ENCODE measurements around the gene ACVR1C.

The ACVR1C gene

GRCh38 chr2:157611726-157612125 lies 16.9 kb downstream of the ACVR1C start:
- H3K36me3 ChIP-seq (replicated peaks; ENCODE audit: insufficient read depth, low read length): no peaks in the 10 kb centered on the region
- TF ChIP-seq EZH2 (optimal IDR thresholded peaks at IDR 0.05; ENCODE audit: low read depth, low read length) (no peak), EZH2phosphoT487 (IDR thresholded peaks at IDR 0.05; ENCODE audit: low read length) (no peak)
- TF ChIP-seq, protein P1, sequence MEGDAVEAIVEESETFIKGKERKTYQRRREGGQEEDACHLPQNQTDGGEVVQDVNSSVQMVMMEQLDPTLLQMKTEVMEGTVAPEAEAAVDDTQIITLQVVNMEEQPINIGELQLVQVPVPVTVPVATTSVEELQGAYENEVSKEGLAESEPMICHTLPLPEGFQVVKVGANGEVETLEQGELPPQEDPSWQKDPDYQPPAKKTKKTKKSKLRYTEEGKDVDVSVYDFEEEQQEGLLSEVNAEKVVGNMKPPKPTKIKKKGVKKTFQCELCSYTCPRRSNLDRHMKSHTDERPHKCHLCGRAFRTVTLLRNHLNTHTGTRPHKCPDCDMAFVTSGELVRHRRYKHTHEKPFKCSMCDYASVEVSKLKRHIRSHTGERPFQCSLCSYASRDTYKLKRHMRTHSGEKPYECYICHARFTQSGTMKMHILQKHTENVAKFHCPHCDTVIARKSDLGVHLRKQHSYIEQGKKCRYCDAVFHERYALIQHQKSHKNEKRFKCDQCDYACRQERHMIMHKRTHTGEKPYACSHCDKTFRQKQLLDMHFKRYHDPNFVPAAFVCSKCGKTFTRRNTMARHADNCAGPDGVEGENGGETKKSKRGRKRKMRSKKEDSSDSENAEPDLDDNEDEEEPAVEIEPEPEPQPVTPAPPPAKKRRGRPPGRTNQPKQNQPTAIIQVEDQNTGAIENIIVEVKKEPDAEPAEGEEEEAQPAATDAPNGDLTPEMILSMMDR (IDR thresholded peaks at IDR 0.05; ENCODE audit: low read length): no peak
- no peaks in the 10 kb centered on the region for H3K4me1 ChIP-seq (ENCODE audit: low read length)
- H3F3A ChIP-seq (ENCODE audit: insufficient read depth, low read length): no peaks in the 10 kb centered on the region
- H3K9ac ChIP-seq (ENCODE audit: low read length): no peak overlapping the region
- H3K9me3 ChIP-seq (replicated peaks; ENCODE audit: insufficient read depth, low read length): no peaks in the 10 kb centered on the region
- no peak overlapping the region for H3K4me3 ChIP-seq (ENCODE audit: low read length)
- DNase-seq: no peak
- H3K9me2 ChIP-seq (replicated peaks; ENCODE audit: insufficient read depth, low read length): no peaks in the 10 kb centered on the region
- H3K79me2 ChIP-seq (ENCODE audit: low read length): no peaks in the 10 kb centered on the region
- no peak overlapping the region for H2AFZ ChIP-seq (ENCODE audit: low read length)
- no peaks in the 10 kb centered on the region for H3K27me3 ChIP-seq (replicated peaks; ENCODE audit: insufficient read depth, low read length)
- H3K4me2 ChIP-seq (ENCODE audit: low read depth, low read length): no peak overlapping the region
- no peaks in the 10 kb centered on the region for H4K20me1 ChIP-seq (ENCODE audit: insufficient read depth, low read length)
- no peak overlapping the region for H3K27ac ChIP-seq (ENCODE audit: low read length)

DNA sequence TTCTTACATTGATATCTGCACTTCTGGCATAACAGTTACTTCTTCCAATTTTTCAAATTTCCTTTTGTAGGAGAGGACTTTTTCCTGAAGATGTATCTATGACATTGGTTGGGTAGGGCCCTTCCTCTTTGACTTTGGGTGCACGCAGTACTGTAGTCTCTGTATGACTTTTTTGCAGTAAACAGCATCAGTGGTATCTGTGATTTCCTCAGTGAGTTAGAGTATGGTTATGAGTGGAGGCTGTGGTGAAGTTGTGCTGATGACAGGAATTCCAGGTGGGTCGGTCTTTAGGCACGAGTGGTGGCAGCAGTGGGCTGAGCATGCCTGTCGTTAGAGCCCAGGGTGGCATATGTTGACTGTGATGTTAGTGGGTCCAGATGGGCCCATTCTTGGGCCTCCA lies 17.6 kb downstream of the ACVR1C start:
- no peaks in the 10 kb centered on the region for H4K20me1 ChIP-seq (ENCODE audit: insufficient read depth, low read length)
- H3K9me3 ChIP-seq (replicated peaks; ENCODE audit: insufficient read depth, low read length): no peaks in the 10 kb centered on the region
- H2AFZ ChIP-seq (ENCODE audit: low read length): no peak overlapping the region
- no peak overlapping the region for H3K4me2 ChIP-seq (ENCODE audit: low read depth, low read length)
- H3K4me1 ChIP-seq (ENCODE audit: low read length): no peaks in the 10 kb centered on the region
- H3K9me2 ChIP-seq (replicated peaks; ENCODE audit: insufficient read depth, low read length): no peaks in the 10 kb centered on the region
- no peak for TF ChIP-seq EZH2 (optimal IDR thresholded peaks at IDR 0.05; ENCODE audit: low read depth, low read length)
- no peak for TF ChIP-seq EZH2phosphoT487 (IDR thresholded peaks at IDR 0.05; ENCODE audit: low read length)
- TF ChIP-seq, protein P1 (IDR thresholded peaks at IDR 0.05; ENCODE audit: low read length): no peak
- DNase-seq: no peak
- no peak overlapping the region for H3K4me3 ChIP-seq (ENCODE audit: low read length)
- H3F3A ChIP-seq (ENCODE audit: insufficient read depth, low read length): no peaks in the 10 kb centered on the region
- no peak overlapping the region for H3K27ac ChIP-seq (ENCODE audit: low read length)
- H3K79me2 ChIP-seq (ENCODE audit: low read length): no peaks in the 10 kb centered on the region
- H3K9ac ChIP-seq (ENCODE audit: low read length): no peak overlapping the region
- no peaks in the 10 kb centered on the region for H3K36me3 ChIP-seq (replicated peaks; ENCODE audit: insufficient read depth, low read length)
- no peaks in the 10 kb centered on the region for H3K27me3 ChIP-seq (replicated peaks; ENCODE audit: insufficient read depth, low read length)

DNA sequence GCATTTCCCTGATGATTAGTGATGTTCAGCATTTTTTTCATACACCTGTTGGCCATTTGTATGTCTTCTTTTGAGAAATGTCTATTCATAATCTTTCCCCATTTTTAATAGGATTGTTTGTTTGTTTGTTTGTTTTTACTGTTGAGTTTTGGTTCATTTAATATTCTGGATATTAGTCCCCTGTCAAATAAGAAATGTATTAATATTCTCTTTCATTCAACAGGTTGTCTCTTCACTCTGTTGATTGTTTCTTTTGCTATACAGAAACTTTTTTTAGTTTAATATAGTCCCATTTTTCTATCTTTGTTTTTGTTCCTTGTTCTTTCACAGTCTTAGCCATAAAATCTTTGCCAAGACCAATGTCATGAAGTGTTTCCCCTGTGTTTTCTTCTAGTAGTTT lies 22.1 kb downstream of the ACVR1C start:
- Histone ChIP-seq H4K20me1 (ENCODE audit: insufficient read depth, low read length) (no peaks in the 10 kb centered on the region), H3K4me2 (ENCODE audit: low read depth, low read length) (no peak overlapping the region), H2AFZ (ENCODE audit: low read length) (no peak overlapping the region), H3F3A (ENCODE audit: insufficient read depth, low read length) (no peaks in the 10 kb centered on the region), H3K4me3 (ENCODE audit: low read length) (no peak overlapping the region), H3K4me1 (ENCODE audit: low read length) (no peaks in the 10 kb centered on the region), H3K79me2 (ENCODE audit: low read length) (no peaks in the 10 kb centered on the region), H3K36me3 (replicated peaks; ENCODE audit: insufficient read depth, low read length) (no peaks in the 10 kb centered on the region), H3K9me2 (replicated peaks; ENCODE audit: insufficient read depth, low read length) (no peaks in the 10 kb centered on the region), H3K27me3 (replicated peaks; ENCODE audit: insufficient read depth, low read length) (no peaks in the 10 kb centered on the region), H3K9ac (ENCODE audit: low read length) (no peak overlapping the region), H3K9me3 (replicated peaks; ENCODE audit: insufficient read depth, low read length) (no peaks in the 10 kb centered on the region), H3K27ac (ENCODE audit: low read length) (no peak overlapping the region)
- TF ChIP-seq, protein P1 (IDR thresholded peaks at IDR 0.05; ENCODE audit: low read length): no peak
- TF ChIP-seq EZH2phosphoT487 (IDR thresholded peaks at IDR 0.05; ENCODE audit: low read length) (no peak), EZH2 (optimal IDR thresholded peaks at IDR 0.05; ENCODE audit: low read depth, low read length) (no peak)
- no peak for DNase-seq
